K562 (cell line): ENCODE measurements around the gene FN1. TPM values are rescaled to one million over a fixed set of nuclear protein-coding genes. Genes with fewer than 3 reads are reported as not detected.

Experiments used
- ATAC-seq: fragments of 200-7000 bp; cut with Tn5 transposase; 3 replicates; pipeline ENCODE4 v1.9.1; 2020; ENCODE audit warnings: moderate library complexity
- BruUV-seq: library from RNA; stranded (reverse); fragments of 400-500 nt; replicated peaks from 2 replicates; lab custom pipeline; 2021; lab: Mats Ljungman, UMichigan
- CTCF ChIA-PET: fragments of 300-600 bp; formaldehyde crosslinking; extraction: SDS; loops from one replicate; lab custom pipeline; 2021; ENCODE audit warnings: low intra/inter-chr PET ratio; lab: Yijun Ruan, JAX
- POLR2A ChIA-PET: fragments of 300-600, 350-650 bp; sonication (Branson Sonifier 250); formaldehyde crosslinking; extraction: SDS; loops from one replicate; lab custom pipeline; 2021; ENCODE audit warnings: antibody characterized with exemption, inconsistent platforms; lab: Yijun Ruan, JAX
- DNase-seq, 4 experiments: peaks; one replicate each; pipeline versions ENCODE4 v3.0.0 to v3.0.0-alpha.2; 2011 to 2018; ENCODE audit warnings: low spot score in 3 of 4, mixed read lengths in 3 of 4; ENCODE audit errors: extremely low read depth in 1 of 4
- FAIRE-seq: peaks from 2 replicates; lab custom pipeline; 2011; peaks lifted over from hg19 to GRCh38; lab: Jason Lieb, UNC
- H2AFZ ChIP-seq: 2 replicates; pipeline ENCODE4 v1.6.0; 2011; ENCODE audit warnings: low read depth, low read length, control low read depth, inconsistent platforms
- H3K27ac ChIP-seq: fragments of 200-600 bp; 3 replicates; pipeline ENCODE4 v1.8.0; 2011; ENCODE audit warnings: low read depth, mild to moderate bottlenecking, control low read depth, inconsistent platforms, low read length, moderate library complexity, mixed read lengths; ENCODE audit errors: extremely low read depth
- H3K27me3 ChIP-seq, 2 experiments: fragments of 300-600 bp in 1 of 2; 2 replicates in 1 of 2; 3 replicates in 1 of 2; pipeline versions ENCODE4 v1.6.0 to v1.8.0; 2011; ENCODE audit warnings: inconsistent platforms in 2 of 2, low read length in 2 of 2, mild to moderate bottlenecking in 1 of 2, mixed read lengths in 1 of 2, moderate library complexity in 1 of 2; ENCODE audit not compliant: control insufficient read depth in 2 of 2, insufficient read depth in 2 of 2
- H3K36me3 ChIP-seq: fragments of 300-600 bp; 3 replicates; pipeline ENCODE4 v1.8.0; 2011; ENCODE audit warnings: mild to moderate bottlenecking, low read length, inconsistent platforms; ENCODE audit not compliant: control insufficient read depth, insufficient read depth
- H3K4me1 ChIP-seq, 2 experiments: fragments of 200-600 bp in 1 of 2; replicated peaks in 1 of 2; 2 replicates in 1 of 2; 3 replicates in 1 of 2; pipeline versions ENCODE4 v1.5.1 to v1.8.0; 2011; ENCODE audit warnings: inconsistent platforms in 2 of 2, low read length in 2 of 2, mild to moderate bottlenecking in 1 of 2, mixed read lengths in 1 of 2, moderate library complexity in 1 of 2; ENCODE audit not compliant: control insufficient read depth in 2 of 2, insufficient read depth in 2 of 2
- H3K4me2 ChIP-seq: 2 replicates; pipeline ENCODE4 v1.6.1; 2011; ENCODE audit warnings: low read length, control low read depth, inconsistent platforms, mixed read lengths; ENCODE audit not compliant: insufficient read depth
- H3K4me3 ChIP-seq: fragments of 200-600 bp; sonication (generic), shearing (Covaris generic); 2 replicates; pipeline ENCODE4 v1.5.1; 2016; ENCODE audit warnings: control low read depth, inconsistent platforms
- H3K79me2 ChIP-seq: fragments of 200-600 bp; 3 replicates; pipeline ENCODE4 v1.8.0; 2011; ENCODE audit warnings: low read length, inconsistent platforms; ENCODE audit not compliant: control insufficient read depth, insufficient read depth
- H3K9ac ChIP-seq, 2 experiments: 2 replicates each; pipeline versions ENCODE4 v1.6.0 to v1.6.1; 2011; ENCODE audit warnings: low read depth in 2 of 2, low read length in 2 of 2, control low read depth in 1 of 2, inconsistent platforms in 1 of 2, mild to moderate bottlenecking in 1 of 2, mixed read lengths in 1 of 2; ENCODE audit not compliant: insufficient read depth in 1 of 2
- H3K9me1 ChIP-seq: one replicate; pipeline ENCODE4 v1.6.0; 2011; ENCODE audit warnings: inconsistent platforms, mild to moderate bottlenecking, low read length, moderate library complexity; ENCODE audit not compliant: control insufficient read depth, insufficient read depth
- H3K9me3 ChIP-seq: replicated peaks from 2 replicates; pipeline ENCODE4 v1.5.1; 2011; ENCODE audit warnings: low read depth, low read length, inconsistent platforms; ENCODE audit not compliant: control insufficient read depth, insufficient read depth
- H4K20me1 ChIP-seq: replicated peaks from 2 replicates; pipeline ENCODE4 v1.6.1; 2011; ENCODE audit warnings: low read length, inconsistent platforms, mixed read lengths; ENCODE audit not compliant: control insufficient read depth, insufficient read depth
- FOXJ2 ChIP-seq: fragments of 200-800 bp; sonication (Bioruptor generic); IDR thresholded peaks from 2 replicates; pipeline ENCODE4 v1.6.1; 2016; ENCODE audit warnings: missing genetic modification characterization, missing compliant biosample characterization
- RFX1 ChIP-seq: fragments of 450-650 bp; IDR thresholded peaks from 2 replicates; pipeline ENCODE4 v1.6.1; 2016; ENCODE audit warnings: mild to moderate bottlenecking, moderate library complexity
- ZNF143 ChIP-seq: sonication (generic); formaldehyde crosslinking; IDR thresholded peaks from 2 replicates; pipeline ENCODE4 v1.9.0; 2022; ENCODE audit warnings: mild to moderate bottlenecking, missing genetic modification reagents
- WGBS: fragments of 100-300 bp; shearing (Covaris generic); methylation state at CpG from one replicate; pipeline ENCODE4 v1.1.6; 2016; ENCODE audit warnings: low coverage, mixed read lengths; ENCODE audit not compliant: insufficient coverage; ENCODE audit errors: missing lambda C conversion rate; 5-methylcytosine and 5-hydroxymethylcytosine counted together
- in situ Hi-C: fragments of 300-500 bp; cut with MboI; formaldehyde crosslinking; loops from 4 replicates; pipeline ENCODE4 v1.15.0; 2018; ENCODE audit warnings: inconsistent platforms, mixed read lengths
- intact Hi-C: fragments of 100-400 bp; cut with micrococcal nuclease; formaldehyde crosslinking; loops from 2 replicates; pipeline ENCODE4 v1.14.2; 2022
- polyA plus RNA-seq, 8 experiments: library from polyadenylated mRNA; depleted of rRNA in 4 of 8; stranded (reverse) in 5 of 8; unstranded in 3 of 8; fragments of >200 nt; fragmentation: Nextera tagmentation in 2 of 8; fragmentation: Illumina TruSeq in 1 of 8; extraction: Ambion mirVana in 2 of 8; extraction: Trizol in 1 of 8; gene quantifications; 2 replicates each; pipeline versions ENCODE4 v1.2.1 to v1.2.3, GENCODE V29; 2011 to 2014; ENCODE audit warnings: inconsistent platforms in 1 of 8, missing spikeins in 1 of 8
- total RNA-seq, 7 experiments: library from RNA; depleted of rRNA in 6 of 7; stranded (reverse); fragments of >200 nt in 6 of 7; fragmentation: Illumina TruSeq in 2 of 7; extraction: Trizol in 2 of 7; gene quantifications; 2 replicates each; pipeline versions ENCODE4 v1.2.1 to v1.2.3, GENCODE V29; 2011 to 2021; ENCODE audit warnings: low replicate concordance in 1 of 7

The FN1 gene
- total and polyA plus RNA-seq, 9 of the 15 experiments (the other 6 are each of a cell fraction or from before 2014, with no cell fraction given) = 7.4 to 19.1 (median 11.2) TPM

- ChIA-PET CTCF (no interaction called here), POLR2A (interaction anchor here (0.6 to 1.0 kb wide), 2 partner anchors 10 to 157 kb away, joined by 3 to 7 read pairs; no protein-coding TSS in a partner anchor)
- Histone ChIP-seq H3K27me3 (no peaks in the 10 kb centered on the region), H3K27ac (no peak overlapping the region), H3K79me2 (no peaks in the 10 kb centered on the region), H3K4me1 (peaks cover 0 to 6% of the 10 kb centered on the region in 2 experiments; a peak in 2 of 5 replicates), H3K4me2 (0 out of 2 replicates have a peak overlapping the region, but pooled peaks have one; percentile 78), H3K36me3 (no peaks in the 10 kb centered on the region), H3K9me3 (no peaks in the 10 kb centered on the region), H2AFZ (no peak overlapping the region), H3K9ac (no peak overlapping the region), H3K9me1 (no peaks in the 10 kb centered on the region), H3K4me3 (no peak overlapping the region), H4K20me1 (no peaks in the 10 kb centered on the region)
- TF ChIP-seq RFX1 = peak; percentile 54
- no peak for TF ChIP-seq ZNF143
- 0 out of 2 replicates have a peak, but pooled peaks have one; percentile 35 for TF ChIP-seq FOXJ2
- 32% methylated on average over 10 of the region's 10 CpGs for WGBS
- no peak for ATAC-seq
- TSS peak; percentile 66 for BruUV-seq
- intact Hi-C loops = no loop called here
- FAIRE-seq = no peak
- no peak for DNase-seq
- in situ Hi-C loops = no loop called here
Measured at GRCh38 chr2:215434447-215435279, 1.2 kb downstream of the FN1 start.
